HepG2 (cell line): Measurements from ENCODE around the gene TXNDC11. TPM values are rescaled to one million over a fixed set of nuclear protein-coding genes. Genes with fewer than 3 reads are reported as not detected.

Source experiments
- ATAC-seq: fragments of 200-7000 bp; cut with Tn5 transposase; 3 replicates; pipeline ENCODE4 v1.9.1; 2020; ENCODE audit warnings: mild to moderate bottlenecking, moderate library complexity
- BruUV-seq: library from RNA; stranded (reverse); fragments of 400-500 nt; replicated peaks from 2 replicates; lab custom pipeline; 2021; lab: Mats Ljungman, UMichigan
- CTCF ChIA-PET: fragments of 300-600 bp; formaldehyde crosslinking; extraction: SDS; loops from one replicate; lab custom pipeline; 2021; ENCODE audit warnings: low total read pairs, inconsistent platforms, low intra/inter-chr PET ratio; lab: Yijun Ruan, JAX
- POLR2A ChIA-PET: fragments of 350-600 bp; sonication (Branson Sonifier 250); formaldehyde crosslinking; loops from one replicate; lab custom pipeline; 2020; ENCODE audit warnings: antibody characterized with exemption, inconsistent platforms; lab: Yijun Ruan, JAX
- DNase-seq: peaks from one replicate; pipeline ENCODE4 v3.0.0-alpha.2; 2015; ENCODE audit warnings: low spot score
- FAIRE-seq: peaks from 3 replicates; lab custom pipeline; 2011; peaks lifted over from hg19 to GRCh38; lab: Jason Lieb, UNC
- H2AFZ ChIP-seq: one replicate; pipeline ENCODE4 v1.6.1; 2011; ENCODE audit warnings: low read length, inconsistent platforms
- H3K27ac ChIP-seq: fragments of 300-600 bp; 3 replicates; pipeline ENCODE4 v1.8.0; 2011; ENCODE audit warnings: mixed run types, mild to moderate bottlenecking, mixed read lengths, low read length, inconsistent platforms; ENCODE audit not compliant: insufficient read depth; ENCODE audit errors: extremely low read length
- H3K27me3 ChIP-seq, 2 experiments: fragments of 200-600 bp in 1 of 2; 2 replicates in 1 of 2; 3 replicates in 1 of 2; pipeline versions ENCODE4 v1.6.0 to v1.8.0; 2011; ENCODE audit warnings: low read length in 2 of 2, mild to moderate bottlenecking in 2 of 2, moderate library complexity in 2 of 2, inconsistent platforms in 1 of 2; ENCODE audit not compliant: insufficient read depth in 2 of 2, control insufficient read depth in 1 of 2
- H3K36me3 ChIP-seq, 2 experiments: fragments of 200-600 bp in 1 of 2; replicated peaks in 1 of 2; 2 replicates in 1 of 2; 3 replicates in 1 of 2; pipeline versions ENCODE4 v1.5.1 to v1.8.0; 2011; ENCODE audit warnings: low read length in 2 of 2, inconsistent platforms in 1 of 2; ENCODE audit not compliant: insufficient read depth in 2 of 2, control insufficient read depth in 1 of 2
- H3K4me1 ChIP-seq: 2 replicates; pipeline ENCODE4 v1.5.1; 2012; ENCODE audit warnings: low read length, inconsistent platforms; ENCODE audit not compliant: insufficient read depth
- H3K4me2 ChIP-seq: 2 replicates; pipeline ENCODE4 v1.6.0; 2011; ENCODE audit warnings: low read depth, low read length, inconsistent platforms
- H3K4me3 ChIP-seq, 3 experiments: fragments of 200-600 bp in 1 of 3; sonication (generic), shearing (Covaris generic) in 1 of 3; replicated peaks in 1 of 3; 2 replicates each; pipeline ENCODE4 v1.5.1; 2011 to 2016; ENCODE audit warnings: low read length in 3 of 3, inconsistent platforms in 2 of 3, low read depth in 2 of 3, mild to moderate bottlenecking in 2 of 3, control low read depth in 1 of 3, mixed read lengths in 1 of 3; ENCODE audit not compliant: insufficient read depth in 1 of 3
- H3K79me2 ChIP-seq: one replicate; pipeline ENCODE4 v1.6.1; 2011; ENCODE audit warnings: low read length, inconsistent platforms; ENCODE audit not compliant: insufficient read depth
- H3K9ac ChIP-seq: 2 replicates; pipeline ENCODE4 v1.6.0; 2011; ENCODE audit warnings: mild to moderate bottlenecking, low read depth, low read length, inconsistent platforms; ENCODE audit not compliant: insufficient read depth
- H3K9me3 ChIP-seq: 2 replicates; pipeline ENCODE4 v1.5.1; 2012; ENCODE audit warnings: mild to moderate bottlenecking, low read length
- H4K20me1 ChIP-seq: 2 replicates; pipeline ENCODE4 v1.6.0; 2011; ENCODE audit warnings: inconsistent platforms, mild to moderate bottlenecking, low read length, moderate library complexity; ENCODE audit not compliant: insufficient read depth
- HMGA1 ChIP-seq: sonication (generic); formaldehyde crosslinking; conservative IDR thresholded peaks from 2 replicates; pipeline ENCODE4 v1.4.0; 2020; ENCODE audit warnings: missing genetic modification reagents
- HOXD1 ChIP-seq: sonication (generic); formaldehyde crosslinking; IDR thresholded peaks from 2 replicates; pipeline ENCODE4 v1.5.0; 2020; ENCODE audit warnings: missing genetic modification reagents
- JUNB ChIP-seq: sonication (generic); formaldehyde crosslinking; IDR thresholded peaks from 2 replicates; pipeline ENCODE4 v1.8.0; 2022; ENCODE audit warnings: missing genetic modification reagents, mild to moderate bottlenecking, borderline replicate concordance
- KLF13 ChIP-seq: sonication (generic); formaldehyde crosslinking; IDR thresholded peaks from 2 replicates; pipeline ENCODE4 v1.4.0; 2020; ENCODE audit warnings: mild to moderate bottlenecking, missing genetic modification reagents
- KMT2A ChIP-seq: sonication (generic); formaldehyde crosslinking; IDR thresholded peaks from 2 replicates; pipeline ENCODE4 v1.4.0; 2020; ENCODE audit warnings: missing genetic modification reagents
- MXD3 ChIP-seq: IDR thresholded peaks from 2 replicates; pipeline ENCODE4 v1.6.1; 2016; ENCODE audit warnings: mild to moderate bottlenecking, missing biosample characterization, missing genetic modification reagents
- NFIC ChIP-seq: IDR thresholded peaks from 2 replicates; pipeline ENCODE4 v1.6.1; 2012; ENCODE audit warnings: mild to moderate bottlenecking, low read length, inconsistent platforms
- POLR2G ChIP-seq: fragments of 200-400 bp; formaldehyde crosslinking; IDR thresholded peaks from 2 replicates; pipeline ENCODE4 v1.6.1; 2018; ENCODE audit warnings: mild to moderate bottlenecking, low read depth, low read length, moderate library complexity
- ZFP82 ChIP-seq: sonication (generic); formaldehyde crosslinking; IDR thresholded peaks from 2 replicates; pipeline ENCODE4 v1.5.1; 2020; ENCODE audit warnings: mild to moderate bottlenecking, missing genetic modification reagents, borderline replicate concordance
- ZNF550 ChIP-seq: sonication (generic); formaldehyde crosslinking; IDR thresholded peaks from 2 replicates; pipeline ENCODE4 v1.4.0; 2020; ENCODE audit warnings: mild to moderate bottlenecking, missing genetic modification reagents, borderline replicate concordance
- ZNF607 ChIP-seq: sonication (generic); formaldehyde crosslinking; IDR thresholded peaks from 2 replicates; pipeline ENCODE4 v1.5.1; 2020; ENCODE audit warnings: missing genetic modification reagents, mild to moderate bottlenecking, borderline replicate concordance
- ZNF639 ChIP-seq: conservative IDR thresholded peaks from 2 replicates; pipeline ENCODE4 v1.6.1; 2018; ENCODE audit warnings: missing genetic modification reagents
- ZNF713 ChIP-seq: sonication (generic); formaldehyde crosslinking; IDR thresholded peaks from 2 replicates; pipeline ENCODE4 v1.4.0; 2020; ENCODE audit warnings: mild to moderate bottlenecking, missing genetic modification reagents
- ZNF75D ChIP-seq: sonication (generic); formaldehyde crosslinking; IDR thresholded peaks from 2 replicates; pipeline ENCODE4 v1.8.1; 2023; ENCODE audit warnings: missing genetic modification reagents, mild to moderate bottlenecking, borderline replicate concordance
- WGBS: methylation state at CpG from one replicate; pipeline ENCODE4 v1.1.6; 2017; ENCODE audit warnings: low lambda C conversion rate; 5-methylcytosine and 5-hydroxymethylcytosine counted together
- in situ Hi-C: cut with HindIII; loops from 2 replicates; pipeline ENCODE4 v1.10.0; 2017; ENCODE audit warnings: low pct_unique_long_range_greater_than_20kb; ENCODE audit not compliant: extremely low pct_ligation_motif_present
- intact Hi-C: fragments of 100-400 bp; cut with micrococcal nuclease; formaldehyde crosslinking; loops from one replicate; pipeline ENCODE4 v1.10.0; 2022; ENCODE audit not compliant: unreplicated experiment
- polyA plus RNA-seq, 8 experiments: library from polyadenylated mRNA; depleted of rRNA in 3 of 8; stranded (reverse) in 7 of 8; unstranded in 1 of 8; fragments of >200 nt; fragmentation: Illumina TruSeq in 4 of 8; extraction: Trizol in 4 of 8; gene quantifications; 2 replicates each; pipeline versions ENCODE4 v1.2.1 to v1.2.3, GENCODE V29; 2011 to 2016; ENCODE audit warnings: low read depth in 4 of 8, missing spikeins in 1 of 8, mixed read lengths in 1 of 8; ENCODE audit not compliant: insufficient read depth in 1 of 8
- total RNA-seq, 5 experiments: library from RNA; depleted of rRNA; stranded (reverse); fragments of >200 nt; fragmentation: Illumina TruSeq; extraction: Trizol; gene quantifications; 2 replicates each; pipeline ENCODE4 v1.2.3, GENCODE V29; 2016; ENCODE audit warnings: low read depth in 1 of 5
- TF ChIP-seq, protein P1 (sequence below): sonication (generic); formaldehyde crosslinking; IDR thresholded peaks from 2 replicates; pipeline ENCODE4 v1.4.0; 2020; ENCODE audit warnings: missing genetic modification reagents, borderline replicate concordance
- TF ChIP-seq, protein P2 (sequence below): sonication (generic); formaldehyde crosslinking; IDR thresholded peaks from 2 replicates; pipeline ENCODE4 v1.9.0; 2021; ENCODE audit warnings: missing genetic modification reagents, borderline replicate concordance

TXNDC11 gene
- total and polyA plus RNA-seq, 2 of the 13 experiments (the other 11 are each of a cell fraction or from before 2014, with no cell fraction given), result 74.9 to 123 TPM

DNA sequence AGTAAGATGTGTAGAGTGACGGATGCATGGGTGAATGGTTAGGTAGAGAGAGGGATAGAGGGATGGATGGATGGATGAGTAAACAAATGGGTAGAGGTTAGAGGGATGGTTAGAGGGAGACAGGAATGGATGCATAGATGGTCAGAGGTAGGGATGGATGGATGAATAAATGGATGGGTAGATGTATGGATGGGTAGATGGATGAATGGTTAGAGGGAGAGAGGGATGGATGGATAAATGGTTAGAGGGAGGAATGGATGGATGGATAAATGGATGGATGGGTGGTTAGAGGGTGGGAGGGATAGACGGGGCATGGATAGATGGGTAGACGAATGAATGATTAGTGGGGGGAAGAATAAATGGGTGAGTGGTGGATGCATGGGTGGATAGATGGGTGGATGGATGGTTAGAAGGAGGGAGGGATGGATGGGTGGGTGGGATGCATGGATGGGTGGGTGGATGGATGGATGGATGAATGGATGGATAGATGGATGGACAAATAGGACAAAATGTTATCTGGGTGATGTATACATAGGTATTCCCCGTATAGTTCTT is 103.6 kb downstream of the TXNDC11 start:
- intact Hi-C loops, result no loop called here
- Histone ChIP-seq H3K36me3 (no peaks in the 10 kb centered on the region), H3K27me3 (peaks cover 0 to 13% of the 10 kb centered on the region in 2 experiments; a peak in 2 of 5 replicates), H3K4me3 (no peak overlapping the region), H3K4me2 (no peak overlapping the region), H3K27ac (no peak overlapping the region), H3K9ac (no peak overlapping the region), H3K79me2 (no peaks in the 10 kb centered on the region), H3K9me3 (no peaks in the 10 kb centered on the region), H2AFZ (no peak overlapping the region), H4K20me1 (no peaks in the 10 kb centered on the region), H3K4me1 (peaks cover 34% of the 10 kb centered on the region)
- POLR2A ChIA-PET, result interaction anchor here (1.2 to 2.0 kb wide), 4 partner anchors 10 to 383 kb away, joined by 3 to 8 read pairs (median 6); partner anchors contain the start of genes SOCS1 and ZC3H7A
- DNase-seq (no peak), FAIRE-seq (no peak), ATAC-seq (no peak)
- BruUV-seq, result no TSS peak
- in situ Hi-C loops, result no loop called here
- 46% methylated on average over 4 of the region's 4 CpGs for WGBS
- CTCF ChIA-PET, result no interaction called here
- TF ChIP-seq KLF13 (CRISPR knock-in tag) (no peak), MXD3 (no peak), ZNF713 (CRISPR knock-in tag) (no peak), ZNF639 (CRISPR knock-in tag) (no peak), NFIC (no peak), POLR2G (no peak), ZNF607 (no peak), HOXD1 (CRISPR knock-in tag) (no peak), ZNF75D (CRISPR knock-in tag) (no peak), HMGA1 (CRISPR knock-in tag) (no peak), ZNF550 (CRISPR knock-in tag) (no peak), ZFP82 (CRISPR knock-in tag) (no peak), KMT2A (CRISPR knock-in tag) (no peak), JUNB (peak; percentile 39; the same call in 1 of the 2 replicates)
- TF ChIP-seq, protein P1, sequence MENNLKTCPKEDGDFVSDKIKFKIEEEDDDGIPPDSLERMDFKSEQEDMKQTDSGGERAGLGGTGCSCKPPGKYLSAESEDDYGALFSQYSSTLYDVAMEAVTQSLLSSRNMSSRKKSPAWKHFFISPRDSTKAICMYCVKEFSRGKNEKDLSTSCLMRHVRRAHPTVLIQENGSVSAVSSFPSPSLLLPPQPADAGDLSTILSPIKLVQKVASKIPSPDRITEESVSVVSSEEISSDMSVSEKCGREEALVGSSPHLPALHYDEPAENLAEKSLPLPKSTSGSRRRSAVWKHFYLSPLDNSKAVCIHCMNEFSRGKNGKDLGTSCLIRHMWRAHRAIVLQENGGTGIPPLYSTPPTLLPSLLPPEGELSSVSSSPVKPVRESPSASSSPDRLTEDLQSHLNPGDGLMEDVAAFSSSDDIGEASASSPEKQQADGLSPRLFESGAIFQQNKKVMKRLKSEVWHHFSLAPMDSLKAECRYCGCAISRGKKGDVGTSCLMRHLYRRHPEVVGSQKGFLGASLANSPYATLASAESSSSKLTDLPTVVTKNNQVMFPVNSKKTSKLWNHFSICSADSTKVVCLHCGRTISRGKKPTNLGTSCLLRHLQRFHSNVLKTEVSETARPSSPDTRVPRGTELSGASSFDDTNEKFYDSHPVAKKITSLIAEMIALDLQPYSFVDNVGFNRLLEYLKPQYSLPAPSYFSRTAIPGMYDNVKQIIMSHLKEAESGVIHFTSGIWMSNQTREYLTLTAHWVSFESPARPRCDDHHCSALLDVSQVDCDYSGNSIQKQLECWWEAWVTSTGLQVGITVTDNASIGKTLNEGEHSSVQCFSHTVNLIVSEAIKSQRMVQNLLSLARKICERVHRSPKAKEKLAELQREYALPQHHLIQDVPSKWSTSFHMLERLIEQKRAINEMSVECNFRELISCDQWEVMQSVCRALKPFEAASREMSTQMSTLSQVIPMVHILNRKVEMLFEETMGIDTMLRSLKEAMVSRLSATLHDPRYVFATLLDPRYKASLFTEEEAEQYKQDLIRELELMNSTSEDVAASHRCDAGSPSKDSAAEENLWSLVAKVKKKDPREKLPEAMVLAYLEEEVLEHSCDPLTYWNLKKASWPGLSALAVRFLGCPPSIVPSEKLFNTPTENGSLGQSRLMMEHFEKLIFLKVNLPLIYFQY (CRISPR knock-in tag), result no peak
- TF ChIP-seq, protein P2, sequence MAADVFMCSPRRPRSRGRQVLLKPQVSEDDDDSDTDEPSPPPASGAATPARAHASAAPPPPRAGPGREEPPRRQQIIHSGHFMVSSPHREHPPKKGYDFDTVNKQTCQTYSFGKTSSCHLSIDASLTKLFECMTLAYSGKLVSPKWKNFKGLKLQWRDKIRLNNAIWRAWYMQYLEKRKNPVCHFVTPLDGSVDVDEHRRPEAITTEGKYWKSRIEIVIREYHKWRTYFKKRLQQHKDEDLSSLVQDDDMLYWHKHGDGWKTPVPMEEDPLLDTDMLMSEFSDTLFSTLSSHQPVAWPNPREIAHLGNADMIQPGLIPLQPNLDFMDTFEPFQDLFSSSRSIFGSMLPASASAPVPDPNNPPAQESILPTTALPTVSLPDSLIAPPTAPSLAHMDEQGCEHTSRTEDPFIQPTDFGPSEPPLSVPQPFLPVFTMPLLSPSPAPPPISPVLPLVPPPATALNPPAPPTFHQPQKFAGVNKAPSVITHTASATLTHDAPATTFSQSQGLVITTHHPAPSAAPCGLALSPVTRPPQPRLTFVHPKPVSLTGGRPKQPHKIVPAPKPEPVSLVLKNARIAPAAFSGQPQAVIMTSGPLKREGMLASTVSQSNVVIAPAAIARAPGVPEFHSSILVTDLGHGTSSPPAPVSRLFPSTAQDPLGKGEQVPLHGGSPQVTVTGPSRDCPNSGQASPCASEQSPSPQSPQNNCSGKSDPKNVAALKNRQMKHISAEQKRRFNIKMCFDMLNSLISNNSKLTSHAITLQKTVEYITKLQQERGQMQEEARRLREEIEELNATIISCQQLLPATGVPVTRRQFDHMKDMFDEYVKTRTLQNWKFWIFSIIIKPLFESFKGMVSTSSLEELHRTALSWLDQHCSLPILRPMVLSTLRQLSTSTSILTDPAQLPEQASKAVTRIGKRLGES (CRISPR knock-in tag), result no peak
